Activated gamma-delta T cell (primary cell): ENCODE measurements around the gene BUB3.

Experiments
- DNase-seq: peaks from one replicate; lab custom pipeline; 2025; lab: John Stamatoyannopoulos, UW

The BUB3 gene

GRCh38 chr10:123141791-123142700 lies 12.2 kb upstream of the BUB3 start:
- DNase-seq, result no peak

DNA sequence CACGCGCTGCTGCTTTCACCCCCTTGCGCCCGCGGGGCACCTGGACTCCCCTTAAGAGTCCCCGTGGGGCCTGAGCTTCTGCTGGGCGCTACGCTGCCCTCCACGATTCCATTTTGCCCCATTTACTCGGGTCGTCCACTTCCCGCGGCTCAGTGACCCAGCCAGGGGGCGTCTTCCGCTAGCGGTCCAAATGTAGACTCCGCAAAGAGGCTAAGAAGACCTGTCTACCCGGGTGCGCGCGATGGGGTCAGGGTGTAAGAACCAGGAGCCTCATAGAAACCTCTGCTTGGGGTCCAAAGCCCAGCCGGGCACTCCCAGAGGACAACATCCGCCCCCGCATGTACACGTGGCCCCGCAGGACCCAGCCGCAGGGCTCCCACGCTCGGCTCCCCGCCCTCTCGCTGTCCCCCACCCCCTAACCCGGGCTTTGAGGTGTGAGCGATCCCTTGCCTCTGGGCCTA lies 11.5 kb upstream of the BUB3 start:
- no peak for DNase-seq

DNA sequence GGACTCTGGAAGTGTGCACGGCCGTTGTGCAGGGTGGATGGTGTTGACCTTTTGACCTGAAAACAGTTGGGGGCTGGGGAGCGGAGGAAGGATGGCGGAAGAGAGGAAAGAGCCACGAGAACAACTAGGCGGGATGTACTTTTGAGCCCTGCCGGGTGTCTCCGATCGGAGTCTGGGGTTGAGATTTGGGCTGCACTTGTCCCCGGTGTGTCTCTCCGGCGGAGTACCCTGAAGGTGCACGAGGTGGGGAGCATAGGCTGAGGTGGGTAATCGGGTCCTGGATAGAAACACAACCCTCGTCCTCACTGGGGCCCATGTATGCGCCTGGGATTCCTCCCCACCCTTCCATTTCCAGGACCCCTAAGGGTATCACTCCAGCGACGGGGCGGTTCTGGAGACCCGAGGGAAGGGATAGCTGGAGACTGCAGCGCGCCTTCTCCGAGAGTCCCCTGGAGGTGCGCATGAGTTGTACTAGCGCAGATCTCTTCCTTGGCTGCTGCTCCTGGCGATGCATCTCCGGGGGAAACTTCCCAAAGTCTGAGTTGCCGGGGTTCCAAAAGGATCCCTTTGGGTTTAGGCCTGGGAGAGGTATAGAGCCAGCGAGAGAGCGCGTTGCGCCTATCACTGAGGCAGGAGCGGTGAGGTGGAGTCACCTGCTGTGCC lies 10.9 kb upstream of the BUB3 start:
- no peak for DNase-seq

- DNase-seq, result no peak
These were observed 10.4 kb upstream of the BUB3 start for GRCh38 chr10:123143825-123144168.

DNA sequence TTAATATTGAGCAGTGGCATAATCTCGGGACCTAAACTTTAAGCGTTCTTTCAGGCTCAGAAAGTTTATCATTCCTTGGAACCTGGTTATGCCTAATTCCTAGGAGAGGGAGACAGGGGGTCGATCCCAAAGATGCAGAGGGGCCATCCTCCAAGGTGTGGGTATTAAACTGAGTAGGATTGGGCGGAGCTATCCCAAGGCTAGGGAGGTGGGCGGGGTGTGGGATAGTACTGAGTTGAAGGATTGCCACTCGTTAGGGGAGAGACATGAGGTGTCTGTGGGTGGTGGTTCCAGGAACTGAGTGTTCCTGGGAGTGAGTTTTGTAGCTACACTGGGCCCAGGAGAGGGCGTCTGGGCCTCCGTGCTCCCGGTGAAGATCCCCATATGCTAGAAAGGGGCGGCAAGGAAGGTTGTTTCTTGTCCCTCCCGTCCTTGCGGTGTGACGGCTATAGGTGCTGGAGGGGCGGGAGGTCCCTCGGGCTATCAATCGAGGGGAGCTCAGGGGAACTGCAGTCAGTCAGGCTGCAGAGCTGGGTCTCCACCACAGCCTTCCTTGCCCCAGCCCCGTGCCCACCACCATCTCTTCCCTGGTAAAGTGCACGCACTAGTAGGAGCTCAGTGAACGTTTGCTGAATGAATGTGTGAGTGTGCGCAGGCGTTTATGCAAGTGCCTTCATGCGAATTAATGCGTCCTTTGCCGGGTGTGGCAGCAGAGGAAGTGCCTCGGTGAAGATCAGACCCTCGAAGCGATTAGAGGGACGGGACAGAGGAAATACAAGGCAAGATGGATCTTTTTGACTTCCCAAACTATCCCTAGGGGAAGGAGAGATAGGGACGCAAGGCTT lies 9.3 kb upstream of the BUB3 start:
- no peak for DNase-seq

- DNase-seq, result no peak
These were observed 8.6 kb upstream of the BUB3 start for GRCh38 chr10:123145542-123146012.

GRCh38 chr10:123146013-123146893 lies 7.9 kb upstream of the BUB3 start:
- DNase-seq, result no peak

GRCh38 chr10:123146894-123147634 lies 7.1 kb upstream of the BUB3 start:
- DNase-seq, result no peak

- no peak for DNase-seq
These were observed 6.4 kb upstream of the BUB3 start, which contains the start of gene HMX2 for GRCh38 chr10:123147635-123148413. TSS of gene HMX2 (plus strand) at chr10:123148136. CDS start at chr10:123148379, 243 bp downstream.

DNA sequence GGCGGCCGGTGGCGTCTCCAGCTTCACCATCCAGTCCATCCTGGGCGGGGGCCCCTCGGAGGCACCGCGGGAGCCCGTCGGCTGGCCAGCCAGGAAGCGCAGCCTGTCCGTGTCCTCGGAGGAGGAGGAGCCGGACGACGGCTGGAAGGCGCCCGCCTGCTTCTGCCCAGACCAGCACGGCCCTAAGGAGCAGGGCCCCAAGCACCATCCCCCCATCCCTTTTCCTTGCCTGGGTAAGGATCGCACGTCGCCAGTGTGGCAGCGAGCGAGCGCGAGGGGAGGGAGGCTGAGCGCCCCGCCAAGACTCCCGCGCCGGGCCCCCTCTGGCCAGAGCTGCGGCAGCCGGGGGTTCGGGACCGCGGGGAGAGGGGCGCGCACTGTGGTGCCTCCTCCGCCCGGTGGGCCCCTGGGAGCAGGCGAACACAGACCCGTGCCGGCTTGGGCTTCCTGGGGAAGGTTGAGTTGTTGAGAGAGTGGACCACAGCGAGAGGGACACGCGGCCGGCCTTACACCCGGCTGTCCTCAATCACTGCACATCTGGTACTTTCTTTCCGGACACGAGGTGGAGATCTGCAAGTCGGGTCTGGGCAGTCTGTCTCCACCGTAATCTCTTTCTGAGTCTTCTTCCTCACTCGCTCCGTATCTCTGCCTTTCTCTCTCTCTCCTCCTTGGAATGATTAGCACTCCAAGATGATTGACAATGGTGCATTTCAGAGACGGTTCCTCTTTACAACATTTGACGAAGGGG lies 5.6 kb upstream of the BUB3 start:
- no peak for DNase-seq

- DNase-seq, result no peak
These were observed 5.0 kb upstream of the BUB3 start for GRCh38 chr10:123149162-123149567.

GRCh38 chr10:123149568-123150270 lies 4.5 kb upstream of the BUB3 start:
- no peak for DNase-seq

DNA sequence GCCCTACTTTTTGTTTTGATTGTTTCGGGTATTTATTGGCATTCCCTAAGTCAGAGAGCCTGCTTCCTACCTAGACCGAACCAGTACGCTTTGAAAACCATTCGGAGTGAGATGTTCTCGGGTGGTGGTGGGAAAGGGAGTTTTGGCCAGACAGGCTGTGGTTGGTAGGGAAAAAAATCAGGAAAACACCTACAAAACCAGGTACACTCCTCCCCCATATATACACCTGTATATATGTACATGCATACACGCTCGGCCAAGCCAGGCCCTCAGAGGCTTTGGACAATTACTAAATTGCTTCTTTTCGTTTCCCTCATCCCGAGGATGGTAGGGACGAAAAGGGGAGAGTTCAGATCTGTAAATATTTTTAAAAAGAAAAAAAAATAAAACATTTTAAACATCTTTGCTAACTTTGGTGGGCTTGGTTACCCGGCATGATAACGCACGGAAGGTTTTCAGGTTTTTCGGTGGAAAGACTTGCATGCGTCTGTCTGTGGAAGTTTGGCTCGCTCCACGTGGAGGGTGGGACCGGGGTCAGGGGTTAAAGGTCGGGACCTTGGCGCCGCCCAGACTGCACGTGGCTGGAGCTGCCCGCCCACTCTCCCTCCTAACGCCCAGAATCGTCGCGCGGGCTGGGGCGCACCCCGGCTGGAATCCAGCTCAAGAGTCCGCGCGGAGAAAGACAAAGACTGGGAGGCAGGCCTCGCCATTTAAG lies 3.8 kb upstream of the BUB3 start:
- DNase-seq, result no peak

- DNase-seq, result no peak
These were observed 3.0 kb upstream of the BUB3 start for GRCh38 chr10:123150986-123151736.

DNA sequence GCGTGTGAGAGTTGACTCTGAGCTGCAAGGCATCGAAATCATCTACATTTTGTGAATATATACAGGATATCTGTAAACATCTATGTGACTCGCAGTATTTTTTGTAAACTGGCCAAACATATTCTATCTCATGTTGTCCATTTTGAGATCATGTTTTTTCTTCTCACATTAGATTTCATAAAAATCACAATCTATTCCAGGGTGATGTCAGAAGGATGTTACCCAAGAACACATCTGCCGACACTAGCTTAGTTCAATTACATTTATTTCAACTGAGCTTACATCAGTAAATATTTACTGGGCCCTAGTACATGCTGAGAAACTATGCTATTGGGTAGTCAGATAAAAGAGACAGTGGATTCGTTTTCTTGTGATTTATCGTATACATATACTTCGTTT lies 2.5 kb upstream of the BUB3 start:
- DNase-seq, result no peak

DNA sequence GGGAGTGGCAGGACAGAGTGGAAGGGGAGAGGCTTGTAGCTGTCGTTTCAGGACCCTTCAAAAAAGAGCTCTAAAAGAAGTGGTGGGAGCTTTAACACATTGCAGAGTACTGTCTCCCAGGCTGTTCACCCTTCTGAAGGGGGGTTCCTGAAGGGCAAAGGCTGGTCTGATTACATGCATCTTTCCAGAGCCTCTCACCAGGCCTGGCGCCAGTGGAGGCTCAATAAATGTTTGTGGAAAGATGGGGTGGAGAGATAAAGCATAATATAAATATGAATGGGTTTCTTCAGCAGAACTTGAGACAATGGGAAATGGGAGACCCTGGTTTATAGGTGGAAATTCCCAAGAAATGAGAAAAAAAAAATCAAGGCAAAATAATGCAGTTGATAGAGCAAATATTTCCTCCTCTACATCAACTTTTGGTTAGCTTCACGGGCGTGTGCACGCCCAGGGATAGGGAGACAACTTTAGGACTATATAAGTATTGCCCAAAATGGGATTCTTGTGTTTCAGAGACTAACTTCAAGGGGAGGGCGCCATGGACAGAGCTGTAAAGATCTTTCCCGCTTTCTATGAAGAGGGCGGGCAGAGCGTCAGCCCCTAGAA lies 613 bp upstream of the BUB3 start:
- no peak for DNase-seq
